Activated CD8-positive, alpha-beta memory T cell treated with anti-CD3 and anti-CD28 coated beads, Interleukin-2, amount 50 U/mL, for 24 hours (primary cell): ENCODE results near the gene SPRED2.

Source experiments
- DNase-seq: peaks from one replicate; pipeline ENCODE4 v3.0.0-alpha.2; 2020; ENCODE audit errors: extremely low read depth

Gene SPRED2

GRCh38 chr2:65311049-65311448 is 121.3 kb downstream of the SPRED2 start:
- DNase-seq = no peak

- no peak for DNase-seq
Measured at GRCh38 chr2:65309699-65310098, 122.7 kb downstream of the SPRED2 start.

GRCh38 chr2:65305934-65306333 is 126.5 kb downstream of the SPRED2 start:
- no peak for DNase-seq

GRCh38 chr2:65300761-65301711 is 131.4 kb downstream of the SPRED2 start:
- peak; percentile 47 for DNase-seq

GRCh38 chr2:65300134-65300760 is 132.2 kb downstream of the SPRED2 start:
- DNase-seq = no peak

GRCh38 chr2:65299246-65299645 is 133.2 kb downstream of the SPRED2 start:
- peak; percentile 31 for DNase-seq

GRCh38 chr2:65298089-65298488 is 134.3 kb downstream of the SPRED2 start:
- no peak for DNase-seq

- no peak for DNase-seq
Measured at GRCh38 chr2:65297544-65297943, 134.9 kb downstream of the SPRED2 start.

GRCh38 chr2:65296971-65297370 is 135.4 kb downstream of the SPRED2 start:
- DNase-seq = no peak

- DNase-seq = no peak
Measured at GRCh38 chr2:65294701-65295100, 137.7 kb downstream of the SPRED2 start.

GRCh38 chr2:65294136-65294535 is 138.3 kb downstream of the SPRED2 start:
- DNase-seq = no peak

- DNase-seq = no peak
Measured at GRCh38 chr2:65293376-65293775, 139.0 kb downstream of the SPRED2 start.

GRCh38 chr2:65292461-65293011 is 139.9 kb downstream of the SPRED2 start:
- DNase-seq = no peak

- DNase-seq = no peak
Measured at GRCh38 chr2:65292106-65292400, 140.3 kb downstream of the SPRED2 start.

- no peak for DNase-seq
Measured at GRCh38 chr2:65291216-65292105, 140.9 kb downstream of the SPRED2 start.

- no peak for DNase-seq
Measured at GRCh38 chr2:65287364-65287763, 145.0 kb downstream of the SPRED2 start.

GRCh38 chr2:65282477-65283053 is 149.8 kb downstream of the SPRED2 start:
- no peak for DNase-seq

- no peak for DNase-seq
Measured at GRCh38 chr2:65281627-65282351, 150.6 kb downstream of the SPRED2 start.

GRCh38 chr2:65279756-65280155 is 152.6 kb downstream of the SPRED2 start:
- DNase-seq = no peak

GRCh38 chr2:65278531-65278981 is 153.8 kb downstream of the SPRED2 start:
- no peak for DNase-seq
